Dendritic cell treated with granulocyte-macrophage colony-stimulating factor and Interleukin-4, amounts not matched to agents 40 ng/mL and 50 ng/mL, for 4 days (primary cell): ENCODE results near the gene C14orf180.

ENCODE experiments used
- H3K27ac Mint-ChIP-seq: one replicate; pipeline ENCODE4 v1.8.0; 2022; ENCODE audit warnings: mild to moderate bottlenecking, mixed read lengths
- H3K27me3 Mint-ChIP-seq: one replicate; pipeline ENCODE4 v1.8.0; 2022; ENCODE audit warnings: mild to moderate bottlenecking, mixed read lengths
- H3K36me3 Mint-ChIP-seq: one replicate; pipeline ENCODE4 v1.8.0; 2022; ENCODE audit warnings: low read depth, mixed read lengths
- H3K4me1 Mint-ChIP-seq: one replicate; pipeline ENCODE4 v1.8.0; 2022; ENCODE audit warnings: low read depth, mixed read lengths
- H3K4me3 Mint-ChIP-seq: one replicate; pipeline ENCODE4 v1.8.0; 2022; ENCODE audit warnings: mild to moderate bottlenecking, moderate library complexity, mixed read lengths
- H3K9me3 Mint-ChIP-seq: one replicate; pipeline ENCODE4 v1.8.0; 2022; ENCODE audit warnings: mixed read lengths
- intact Hi-C: fragments of 100-400 bp; cut with micrococcal nuclease; formaldehyde crosslinking; loops from one replicate; pipeline ENCODE4 v1.15.0; 2022

The C14orf180 gene

DNA sequence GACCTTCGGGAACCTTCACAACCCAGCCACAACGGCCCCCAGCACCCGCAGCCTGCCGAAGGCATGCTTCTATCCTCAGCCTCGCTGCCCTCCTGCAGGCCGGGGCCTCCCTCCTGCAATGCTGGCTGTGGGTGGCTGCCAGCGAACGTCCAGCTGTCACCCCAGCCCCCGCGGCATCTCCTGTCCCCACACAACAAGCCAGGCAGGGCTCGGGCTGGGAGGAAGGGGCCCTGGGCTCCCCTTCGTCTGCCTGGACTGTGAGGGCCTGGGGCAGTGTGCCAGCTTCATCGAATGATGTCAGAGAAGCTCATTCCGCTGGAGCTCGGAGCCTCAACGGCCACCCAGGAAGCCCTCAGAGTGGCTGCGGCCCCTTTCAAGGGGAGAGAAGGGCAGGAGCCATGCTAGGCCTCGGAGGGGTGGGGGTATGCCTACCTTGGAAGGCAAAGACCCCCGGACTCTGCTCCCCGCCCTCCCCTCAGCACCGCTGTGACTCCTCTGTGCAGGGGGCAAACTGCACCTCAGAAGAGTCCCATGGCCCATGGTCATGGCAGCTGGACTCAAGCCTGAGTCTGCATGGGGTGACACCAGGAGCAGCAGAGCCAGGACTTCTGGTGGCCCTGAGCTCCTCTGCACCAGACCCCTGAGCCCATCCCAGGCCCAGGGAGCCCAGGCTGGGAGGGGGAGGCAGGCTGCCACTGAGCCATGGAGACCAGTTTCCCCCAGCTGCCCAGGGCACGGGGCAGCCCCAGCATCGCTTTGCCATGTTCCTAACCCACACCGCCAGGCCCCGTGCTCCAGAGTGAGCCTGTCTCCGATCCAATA lies 24.7 kb upstream of the C14orf180 start:
- Mint-ChIP-seq H3K27me3 (no peaks in the 10 kb centered on the region), H3K9me3 (no peaks in the 10 kb centered on the region), H3K4me1 (no peaks in the 10 kb centered on the region), H3K27ac (no peak overlapping the region), H3K36me3 (no peaks in the 10 kb centered on the region), H3K4me3 (no peak overlapping the region)
- intact Hi-C loops, result no loop called here

GRCh38 chr14:104555430-104556255 lies 23.9 kb upstream of the C14orf180 start:
- Mint-ChIP-seq H3K36me3 (no peaks in the 10 kb centered on the region), H3K27ac (no peak overlapping the region), H3K27me3 (no peaks in the 10 kb centered on the region), H3K9me3 (no peaks in the 10 kb centered on the region), H3K4me1 (no peaks in the 10 kb centered on the region), H3K4me3 (no peak overlapping the region)
- intact Hi-C loops, result no loop called here

GRCh38 chr14:104556256-104557021 lies 23.1 kb upstream of the C14orf180 start:
- no peaks in the 10 kb centered on the region for H3K9me3 Mint-ChIP-seq
- intact Hi-C loops, result no loop called here
- no peaks in the 10 kb centered on the region for H3K36me3 Mint-ChIP-seq
- no peaks in the 10 kb centered on the region for H3K4me1 Mint-ChIP-seq
- H3K27ac Mint-ChIP-seq, result no peak overlapping the region
- H3K27me3 Mint-ChIP-seq, result no peaks in the 10 kb centered on the region
- H3K4me3 Mint-ChIP-seq, result no peak overlapping the region

DNA sequence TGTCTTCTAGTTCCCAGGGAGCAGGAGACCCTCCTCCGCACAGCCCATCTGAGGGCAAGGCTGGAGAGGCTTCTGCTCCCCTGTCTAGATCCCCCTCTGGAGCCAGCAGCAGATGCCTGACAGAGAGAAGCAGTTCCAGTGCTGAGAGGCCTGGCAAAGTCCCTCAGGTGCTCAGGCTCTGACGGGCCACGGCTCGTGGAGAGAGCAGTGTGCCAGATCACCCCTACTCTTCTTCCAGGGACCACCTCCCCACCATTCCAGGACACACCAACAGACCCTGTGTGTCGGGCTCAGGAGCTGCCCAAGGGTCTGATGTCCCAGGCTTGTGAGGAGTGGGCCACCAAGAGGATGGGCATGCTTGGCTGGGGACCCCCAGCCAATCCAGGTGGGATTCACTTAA lies 22.5 kb upstream of the C14orf180 start:
- H3K4me3 Mint-ChIP-seq, result no peak overlapping the region
- peaks cover 3% of the 10 kb centered on the region for H3K27me3 Mint-ChIP-seq
- intact Hi-C loops, result no loop called here
- no peaks in the 10 kb centered on the region for H3K9me3 Mint-ChIP-seq
- H3K4me1 Mint-ChIP-seq, result no peaks in the 10 kb centered on the region
- no peak overlapping the region for H3K27ac Mint-ChIP-seq
- H3K36me3 Mint-ChIP-seq, result no peaks in the 10 kb centered on the region

- intact Hi-C loops, result no loop called here
- no peak overlapping the region for H3K27ac Mint-ChIP-seq
Measured at GRCh38 chr14:104557766-104558165, 21.8 kb upstream of the C14orf180 start.

GRCh38 chr14:104558231-104559027 lies 21.1 kb upstream of the C14orf180 start:
- H3K4me1 Mint-ChIP-seq, result no peaks in the 10 kb centered on the region
- H3K36me3 Mint-ChIP-seq, result no peaks in the 10 kb centered on the region
- no peak overlapping the region for H3K4me3 Mint-ChIP-seq
- no peak overlapping the region for H3K27ac Mint-ChIP-seq
- H3K27me3 Mint-ChIP-seq, result peaks cover 6% of the 10 kb centered on the region
- H3K9me3 Mint-ChIP-seq, result no peaks in the 10 kb centered on the region
- intact Hi-C loops, result no loop called here

More at GRCh38 chr14:104557766-104558165, 21.8 kb upstream of the C14orf180 start:
- Mint-ChIP-seq H3K36me3 (no peaks in the 10 kb centered on the region), H3K9me3 (no peaks in the 10 kb centered on the region), H3K4me1 (no peaks in the 10 kb centered on the region), H3K4me3 (no peak overlapping the region), H3K27me3 (peaks cover 3% of the 10 kb centered on the region)

- Mint-ChIP-seq H3K4me3 (no peak overlapping the region), H3K4me1 (peaks cover 5% of the 10 kb centered on the region), H3K27ac (no peak overlapping the region), H3K9me3 (no peaks in the 10 kb centered on the region), H3K36me3 (no peaks in the 10 kb centered on the region), H3K27me3 (peaks cover 14% of the 10 kb centered on the region)
- intact Hi-C loops, result no loop called here
Measured at GRCh38 chr14:104559028-104559803, 20.3 kb upstream of the C14orf180 start.

GRCh38 chr14:104559804-104560585 lies 19.6 kb upstream of the C14orf180 start:
- no peak overlapping the region for H3K4me3 Mint-ChIP-seq
- H3K27ac Mint-ChIP-seq, result no peak overlapping the region
- no peaks in the 10 kb centered on the region for H3K9me3 Mint-ChIP-seq
- peaks cover 19% of the 10 kb centered on the region for H3K27me3 Mint-ChIP-seq
- peaks cover 5% of the 10 kb centered on the region for H3K4me1 Mint-ChIP-seq
- intact Hi-C loops, result loop anchor here (10.0 kb wide), 1 partner anchor 425 kb away; the partner anchor contains the start of gene KIF26A
- H3K36me3 Mint-ChIP-seq, result no peaks in the 10 kb centered on the region

- Mint-ChIP-seq H3K4me1 (peaks cover 5% of the 10 kb centered on the region), H3K9me3 (no peaks in the 10 kb centered on the region), H3K27ac (no peak overlapping the region), H3K36me3 (no peaks in the 10 kb centered on the region), H3K4me3 (no peak overlapping the region), H3K27me3 (peaks cover 23% of the 10 kb centered on the region)
- intact Hi-C loops, result loop anchor here (10.0 kb wide), 1 partner anchor 426 kb away; the partner anchor contains the start of gene KIF26A
Measured at GRCh38 chr14:104560586-104560945, 19.0 kb upstream of the C14orf180 start.

- Mint-ChIP-seq H3K4me1 (peaks cover 5% of the 10 kb centered on the region), H3K4me3 (no peak overlapping the region), H3K9me3 (no peaks in the 10 kb centered on the region), H3K27ac (no peak overlapping the region), H3K27me3 (peaks cover 25% of the 10 kb centered on the region), H3K36me3 (no peaks in the 10 kb centered on the region)
- intact Hi-C loops, result loop anchor here (10.0 kb wide), 1 partner anchor 426 kb away; the partner anchor contains the start of gene KIF26A
Measured at GRCh38 chr14:104561124-104561557, 18.4 kb upstream of the C14orf180 start.

GRCh38 chr14:104561632-104562495 lies 17.7 kb upstream of the C14orf180 start:
- Mint-ChIP-seq H3K9me3 (no peaks in the 10 kb centered on the region), H3K4me1 (peaks cover 5% of the 10 kb centered on the region), H3K4me3 (no peak overlapping the region), H3K36me3 (no peaks in the 10 kb centered on the region), H3K27me3 (peaks cover 25% of the 10 kb centered on the region), H3K27ac (no peak overlapping the region)
- intact Hi-C loops, result loop anchor here (10.0 kb wide), 1 partner anchor 427 kb away; the partner anchor contains the start of gene KIF26A
